ENCODE data around the gene IFI27L1. TPM values are rescaled to one million over a fixed set of nuclear protein-coding genes. Genes with fewer than 3 reads are reported as not detected.
A peak's percentile ranks its signal among the peaks of the same experiment; 100 is the strongest.

Gene IFI27L1
- total RNA-seq, 1 donor from 2014 or later: 18.9 TPM

DNA sequence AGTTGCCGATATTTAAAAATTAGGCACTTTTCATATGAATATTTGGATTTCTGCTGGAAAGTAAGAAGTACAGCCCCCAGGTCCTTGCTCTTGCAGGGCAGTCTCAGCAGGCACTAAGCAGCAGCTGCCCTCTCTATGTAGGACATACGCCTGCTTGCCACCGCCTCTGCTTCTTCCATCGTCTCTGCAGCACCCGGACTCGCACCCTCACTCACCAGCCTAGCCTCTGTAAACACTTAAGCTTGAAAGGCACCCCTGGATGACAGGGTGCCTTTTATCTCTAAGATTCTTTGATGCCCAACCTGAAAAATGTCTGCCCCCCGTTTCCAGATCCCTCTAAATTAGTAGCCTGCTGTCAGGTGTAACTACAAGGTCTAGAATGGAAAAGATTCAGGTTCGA is 36.0 kb upstream of the IFI27L1 start:
- TF ChIP-seq POLR2A (IDR thresholded peaks at IDR 0.05) (no peak), CTCF (IDR thresholded peaks at IDR 0.05) (no peak)
- no peaks in the 10 kb centered on the region for H3K9me3 ChIP-seq
- no peak overlapping the region for H3K4me3 ChIP-seq
- H3K4me1 ChIP-seq: peaks cover 17% of the 10 kb centered on the region
- intact Hi-C loops (cut with DNase I): no loop called here
- peaks cover 0 to 41% of the 10 kb centered on the region in 2 donors for H3K36me3 ChIP-seq
- no peak for DNase-seq (ENCODE audit: extremely low spot score in 2 of 2)
- no peak overlapping the region for H3K27ac ChIP-seq
- H3K27me3 ChIP-seq: no peaks in the 10 kb centered on the region

- intact Hi-C loops (cut with DNase I): no loop called here
- DNase-seq (ENCODE audit: extremely low spot score in 2 of 2): no peak
- Histone ChIP-seq H3K27ac (no peak overlapping the region), H3K36me3 (peaks cover 2 to 48% of the 10 kb centered on the region in 2 donors), H3K27me3 (no peaks in the 10 kb centered on the region), H3K9me3 (no peaks in the 10 kb centered on the region), H3K4me1 (peaks cover 17% of the 10 kb centered on the region), H3K4me3 (no peak overlapping the region)
- TF ChIP-seq POLR2AphosphoS5 (IDR thresholded peaks at IDR 0.05; ENCODE audit: insufficient read depth in 1 of 2, low read depth in 1 of 2) (no peak), CTCF (IDR thresholded peaks at IDR 0.05) (no peak), POLR2A (IDR thresholded peaks at IDR 0.05) (no peak)
These were observed 35.4 kb upstream of the IFI27L1 start for GRCh38 chr14:94045563-94046345.

DNA sequence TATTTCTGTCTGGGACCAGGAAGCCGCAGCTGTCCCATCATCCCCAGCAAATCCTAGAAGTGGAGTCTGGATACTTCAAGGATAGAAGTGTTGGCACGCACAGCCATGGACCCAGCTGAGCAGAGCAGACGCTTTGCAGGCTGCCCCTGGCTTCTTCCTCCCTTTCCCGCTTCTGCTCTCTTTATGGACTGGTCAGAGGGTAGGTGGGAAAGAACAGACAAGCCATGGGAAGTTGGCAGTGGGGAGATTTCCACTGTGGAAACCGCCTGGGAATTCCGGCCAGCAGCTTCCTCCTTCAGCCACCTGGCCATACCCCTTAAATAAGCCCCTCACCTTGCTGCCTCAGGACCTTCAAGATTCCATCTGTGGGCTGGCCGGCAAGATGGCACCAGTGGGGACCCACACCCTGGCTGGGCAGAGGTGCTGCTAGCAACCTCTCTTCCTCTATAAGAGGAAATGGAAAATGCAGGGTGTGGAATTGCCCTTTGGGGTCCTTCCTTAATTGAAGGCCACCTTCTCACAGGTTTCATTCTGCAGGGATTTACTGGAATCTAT is 34.3 kb upstream of the IFI27L1 start:
- TF ChIP-seq POLR2AphosphoS5 (IDR thresholded peaks at IDR 0.05; ENCODE audit: insufficient read depth in 1 of 2, low read depth in 1 of 2) (no peak), POLR2A (IDR thresholded peaks at IDR 0.05) (no peak), CTCF (IDR thresholded peaks at IDR 0.05) (no peak)
- Histone ChIP-seq H3K27ac (no peak overlapping the region), H3K4me1 (peaks cover 21% of the 10 kb centered on the region), H3K36me3 (peaks cover 5 to 58% of the 10 kb centered on the region in 2 donors), H3K4me3 (no peak overlapping the region), H3K9me3 (no peaks in the 10 kb centered on the region), H3K27me3 (no peaks in the 10 kb centered on the region)
- no peak for DNase-seq (ENCODE audit: extremely low spot score in 2 of 2)
- intact Hi-C loops (cut with DNase I): no loop called here

DNA sequence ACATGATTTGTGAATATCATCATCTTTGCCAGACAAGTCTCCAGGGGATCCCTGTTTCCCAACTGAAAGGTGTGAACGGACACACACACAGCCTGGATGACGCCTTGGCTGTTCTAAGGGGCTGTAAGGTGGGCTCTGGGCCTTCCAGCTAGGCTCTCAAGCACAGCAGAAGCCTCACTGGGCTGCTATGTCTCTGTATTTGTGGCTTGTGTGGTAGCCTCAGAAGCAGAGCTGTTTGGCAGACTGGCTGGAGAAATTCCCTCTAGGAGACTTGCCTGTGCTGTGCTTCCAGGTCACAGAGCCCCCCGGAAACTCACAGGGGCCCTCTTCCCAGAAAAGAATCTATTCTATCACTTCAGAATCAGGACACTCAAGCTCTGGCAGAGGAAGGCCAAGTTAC is 33.5 kb upstream of the IFI27L1 start:
- Histone ChIP-seq H3K27ac (no peak overlapping the region), H3K27me3 (no peaks in the 10 kb centered on the region), H3K4me3 (no peak overlapping the region), H3K9me3 (no peaks in the 10 kb centered on the region), H3K36me3 (peaks cover 5 to 66% of the 10 kb centered on the region in 2 donors), H3K4me1 (peaks cover 18% of the 10 kb centered on the region)
- DNase-seq (ENCODE audit: extremely low spot score in 2 of 2): peak in 1 of 2 donors; percentile 34
- TF ChIP-seq POLR2AphosphoS5 (IDR thresholded peaks at IDR 0.05; ENCODE audit: insufficient read depth in 1 of 2, low read depth in 1 of 2): no peak
- no peak for TF ChIP-seq CTCF (IDR thresholded peaks at IDR 0.05)
- TF ChIP-seq POLR2A (IDR thresholded peaks at IDR 0.05): no peak
- intact Hi-C loops (cut with DNase I): no loop called here

All from vagina (tissue), 2 donors.